A673 (cell line): ENCODE measurements around the gene G3BP1. TPM values are rescaled to one million over a fixed set of nuclear protein-coding genes. Genes with fewer than 3 reads are reported as not detected.

Source experiments
- BruUV-seq: library from RNA; stranded (reverse); fragments of 400-500 nt; replicated peaks from 2 replicates; lab custom pipeline; 2021; lab: Mats Ljungman, UMichigan
- CTCF ChIA-PET: fragments of 300-600 bp; sonication (Branson Sonifier 250); formaldehyde crosslinking; loops from one replicate; lab custom pipeline; 2022; ENCODE audit warnings: antibody characterized with exemption; lab: Charles Lee
- POLR2A ChIA-PET: fragments of 300-600 bp; sonication (Branson Sonifier 250); formaldehyde crosslinking; loops from one replicate; lab custom pipeline; 2022; ENCODE audit warnings: antibody characterized with exemption; ENCODE audit not compliant: low non-redundant PET; lab: Charles Lee
- DNase-seq: peaks from one replicate; pipeline ENCODE4 v3.0.0-alpha.2; 2015; ENCODE audit warnings: low spot score
- H3K27ac ChIP-seq: fragments of 200-600 bp; sonication (generic); 2 replicates; pipeline ENCODE4 v1.5.1; 2016; ENCODE audit warnings: mixed run types, low read depth, mild to moderate bottlenecking, mixed read lengths, antibody characterized with exemption, low read length; ENCODE audit not compliant: poor library complexity, severe bottlenecking
- H3K27me3 ChIP-seq: fragments of 200-600 bp; sonication (generic); replicated peaks from 2 replicates; pipeline ENCODE4 v1.6.1; 2017; ENCODE audit warnings: mixed run types, low read depth, mild to moderate bottlenecking, mixed read lengths, antibody characterized with exemption, low read length; ENCODE audit not compliant: insufficient read depth, poor library complexity
- H3K36me3 ChIP-seq: fragments of 200-600 bp; sonication (generic); 2 replicates; pipeline ENCODE4 v1.6.1; 2016; ENCODE audit warnings: mixed run types, mild to moderate bottlenecking, mixed read lengths, antibody characterized with exemption, low read length; ENCODE audit not compliant: insufficient read depth, poor library complexity, severe bottlenecking
- H3K4me1 ChIP-seq: fragments of 200-600 bp; sonication (generic); 2 replicates; pipeline ENCODE4 v1.6.1; 2017; ENCODE audit warnings: mixed run types, mild to moderate bottlenecking, mixed read lengths, antibody characterized with exemption, low read length; ENCODE audit not compliant: insufficient read depth, poor library complexity, severe bottlenecking
- H3K4me3 ChIP-seq: fragments of 200-600 bp; sonication (generic); 2 replicates; pipeline ENCODE4 v1.5.1; 2016; ENCODE audit warnings: low read depth, mixed run types, mild to moderate bottlenecking, mixed read lengths, low read length; ENCODE audit not compliant: poor library complexity, severe bottlenecking
- H3K9me3 ChIP-seq: fragments of 200-600 bp; sonication (generic); 2 replicates; pipeline ENCODE4 v1.6.1; 2016; ENCODE audit warnings: mixed run types, low read depth, mild to moderate bottlenecking, mixed read lengths, antibody characterized with exemption, low read length; ENCODE audit not compliant: poor library complexity, severe bottlenecking
- CTCF ChIP-seq: fragments of 300-800, 200-600 bp; sonication (generic); conservative IDR thresholded peaks from 2 replicates; pipeline ENCODE4 v1.5.1; 2017; ENCODE audit warnings: low read depth, mild to moderate bottlenecking, antibody characterized with exemption, low read length, moderate library complexity, mixed read lengths
- EZH2 ChIP-seq: fragments of 200-600 bp; sonication (generic); IDR thresholded peaks from 2 replicates; pipeline ENCODE4 v1.6.1; 2017; ENCODE audit warnings: borderline replicate concordance, low read depth, mild to moderate bottlenecking, mixed read lengths, antibody characterized with exemption, low read length; ENCODE audit not compliant: poor library complexity, severe bottlenecking
- intact Hi-C: fragments of 100-400 bp; cut with micrococcal nuclease; formaldehyde crosslinking; loops from one replicate; pipeline ENCODE4 v1.10.0; 2022; ENCODE audit not compliant: unreplicated experiment
- total RNA-seq: library from RNA; stranded (reverse); gene quantifications from 2 replicates; pipeline ENCODE4 v1.2.3, GENCODE V29; 2021

The G3BP1 gene
- total RNA-seq, 1 experiment from 2014 or later, result 317 TPM

- BruUV-seq, result no TSS peak
- intact Hi-C loops, result no loop called here
- Histone ChIP-seq H3K27ac (no peak overlapping the region), H3K36me3 (peaks cover 19% of the 10 kb centered on the region), H3K27me3 (no peaks in the 10 kb centered on the region), H3K4me1 (peaks cover 37% of the 10 kb centered on the region), H3K4me3 (peak overlapping the region; percentile 82), H3K9me3 (no peaks in the 10 kb centered on the region)
- CTCF ChIA-PET, result no interaction called here
- no peak for DNase-seq
- POLR2A ChIA-PET, result no interaction called here
- TF ChIP-seq EZH2 (no peak), CTCF (no peak)
These were observed 3.4 kb downstream of the G3BP1 start for GRCh38 chr5:151775025-151775606.

GRCh38 chr5:151779531-151780125 lies 7.9 kb downstream of the G3BP1 start:
- no peak for TF ChIP-seq EZH2
- TF ChIP-seq CTCF, result no peak
- Histone ChIP-seq H3K27me3 (no peaks in the 10 kb centered on the region), H3K4me1 (peaks cover 27% of the 10 kb centered on the region), H3K36me3 (peaks cover 19% of the 10 kb centered on the region), H3K27ac (no peak overlapping the region), H3K4me3 (no peak overlapping the region), H3K9me3 (no peaks in the 10 kb centered on the region)
- ChIA-PET CTCF (no interaction called here), POLR2A (no interaction called here)
- DNase-seq, result no peak
- intact Hi-C loops, result no loop called here
- no TSS peak for BruUV-seq

GRCh38 chr5:151780348-151780747 lies 8.6 kb downstream of the G3BP1 start:
- no TSS peak for BruUV-seq
- Histone ChIP-seq H3K27me3 (no peaks in the 10 kb centered on the region), H3K9me3 (no peaks in the 10 kb centered on the region), H3K27ac (no peak overlapping the region), H3K4me3 (no peak overlapping the region), H3K36me3 (peaks cover 19% of the 10 kb centered on the region), H3K4me1 (peaks cover 23% of the 10 kb centered on the region)
- CTCF ChIA-PET, result no interaction called here
- POLR2A ChIA-PET, result no interaction called here
- DNase-seq, result no peak
- intact Hi-C loops, result no loop called here
- TF ChIP-seq CTCF (no peak), EZH2 (no peak)
